OCI-LY7 (cell line): ENCODE data around the gene NLRC3. TPM values are rescaled to one million over a fixed set of nuclear protein-coding genes. Genes with fewer than 3 reads are reported as not detected.

Source experiments
- Bru-seq: library from RNA; stranded (reverse); fragments of 400-500 nt; gene quantifications from one replicate; lab custom pipeline; 2021; lab: Mats Ljungman, UMichigan
- BruChase-seq, 2 experiments: library from RNA; stranded (reverse); fragments of 400-500 nt; gene quantifications; one replicate each; lab custom pipeline; 2021; lab: Mats Ljungman, UMichigan
- BruUV-seq: library from RNA; stranded (reverse); fragments of 400-500 nt; replicated peaks from 2 replicates; lab custom pipeline; 2021; lab: Mats Ljungman, UMichigan
- CTCF ChIA-PET: fragments of 300-600 bp; sonication (Branson Sonifier 250); formaldehyde crosslinking; loops from one replicate; lab custom pipeline; 2022; ENCODE audit warnings: antibody characterized with exemption; ENCODE audit not compliant: unreplicated experiment; lab: Charles Lee
- POLR2A ChIA-PET: fragments of 300-600 bp; sonication (Branson Sonifier 250); formaldehyde crosslinking; loops from one replicate; lab custom pipeline; 2022; ENCODE audit warnings: antibody characterized with exemption; lab: Charles Lee
- DNase-seq: peaks from one replicate; pipeline ENCODE4 v3.0.0-alpha.2; 2015; ENCODE audit warnings: low spot score
- H2AFZ ChIP-seq: fragments of 200-600 bp; sonication (generic), shearing (Covaris generic); 2 replicates; pipeline ENCODE4 v1.6.1; 2014; ENCODE audit warnings: mild to moderate bottlenecking, antibody characterized with exemption, low read length, moderate library complexity
- H3K27ac ChIP-seq: fragments of 200-600 bp; sonication (generic); 2 replicates; pipeline ENCODE4 v1.5.1; 2014; ENCODE audit warnings: mixed run types, low read depth, mild to moderate bottlenecking, moderate library complexity, low read length, inconsistent platforms; ENCODE audit not compliant: poor library complexity, severe bottlenecking
- H3K36me3 ChIP-seq: fragments of 200-600 bp; sonication (generic); 2 replicates; pipeline ENCODE4 v1.6.1; 2014; ENCODE audit warnings: mild to moderate bottlenecking, antibody characterized with exemption, low read length, moderate library complexity, mixed read lengths; ENCODE audit not compliant: insufficient read depth
- H3K4me1 ChIP-seq: fragments of 200-600 bp; sonication (generic); 2 replicates; pipeline ENCODE4 v1.5.1; 2014; ENCODE audit warnings: mild to moderate bottlenecking, low read length; ENCODE audit not compliant: insufficient read depth, poor library complexity, severe bottlenecking
- H3K4me2 ChIP-seq: fragments of 200-600 bp; sonication (generic); 2 replicates; pipeline ENCODE4 v1.6.1; 2014; ENCODE audit warnings: mild to moderate bottlenecking, low read length
- H3K4me3 ChIP-seq: fragments of 200-600 bp; sonication (generic); 2 replicates; pipeline ENCODE4 v1.5.1; 2014; ENCODE audit warnings: mild to moderate bottlenecking, low read depth, low read length; ENCODE audit not compliant: poor library complexity, severe bottlenecking
- H3K79me2 ChIP-seq: fragments of 200-600 bp; sonication (generic); 2 replicates; pipeline ENCODE4 v1.6.1; 2016; ENCODE audit warnings: low read depth, mild to moderate bottlenecking, low read length, moderate library complexity, mixed read lengths; ENCODE audit not compliant: insufficient read depth
- H3K9me2 ChIP-seq: fragments of 200-600 bp; sonication (generic); 2 replicates; pipeline ENCODE4 v1.6.1; 2016; ENCODE audit warnings: mild to moderate bottlenecking, low read length, mixed read lengths; ENCODE audit not compliant: insufficient read depth
- H3K9me3 ChIP-seq: fragments of 200-600 bp; sonication (generic); 2 replicates; pipeline ENCODE4 v1.6.1; 2014; ENCODE audit warnings: mild to moderate bottlenecking, mixed run types, low read length, mixed read lengths
- H4K20me1 ChIP-seq: fragments of 200-600 bp; sonication (generic); 2 replicates; pipeline ENCODE4 v1.6.1; 2014; ENCODE audit warnings: mild to moderate bottlenecking, antibody characterized with exemption, low read length, moderate library complexity, mixed read lengths; ENCODE audit not compliant: insufficient read depth
- EZH2phosphoT487 ChIP-seq: fragments of 200-600 bp; sonication (generic); IDR thresholded peaks from 2 replicates; pipeline ENCODE4 v1.6.1; 2018; ENCODE audit warnings: low read depth, borderline replicate concordance, mild to moderate bottlenecking, mixed run types, antibody characterized with exemption, low read length, moderate library complexity, mixed read lengths
- intact Hi-C: fragments of 100-400 bp; cut with micrococcal nuclease; formaldehyde crosslinking; loops from one replicate; pipeline ENCODE4 v1.10.0; 2022; ENCODE audit not compliant: unreplicated experiment
- long read RNA-seq: library from polyadenylated mRNA; stranded (forward); transcript quantifications from one replicate; pipeline ENCODE4 v2.0.0, GENCODE V29; 2022
- total RNA-seq, 2 experiments: library from RNA; depleted of rRNA in 1 of 2; stranded (reverse); fragments of >200 nt in 1 of 2; shearing (Covaris generic) in 1 of 2; gene quantifications; 2 replicates each; pipeline ENCODE4 v1.2.3, GENCODE V29; 2014 to 2022
- TF ChIP-seq, protein P1 (sequence below): fragments of 200-600 bp; sonication (generic); conservative IDR thresholded peaks from 2 replicates; pipeline ENCODE4 v1.5.1; 2014; ENCODE audit warnings: mild to moderate bottlenecking, antibody characterized with exemption, low read length, moderate library complexity, mixed read lengths

The NLRC3 gene
- 42.7 and 50.6 TPM in 2 replicates for total RNA-seq (2014; rRNA removed; shearing (Covaris generic))
- total RNA-seq (2022): 59.4 and 74.0 TPM in 2 replicates
- Bru-seq, nascent RNA: percentile 80 among the genes with signal in this experiment
- percentile 90 among the genes with signal in this experiment for BruChase-seq, experiment 1, labeled RNA remaining after a 6-hour chase
- BruChase-seq, experiment 2, labeled RNA remaining after a 2-hour chase: percentile 90 among the genes with signal in this experiment
- long read RNA-seq, full-length matches to known transcripts: 39 of 142 reads
- long read RNA-seq, partial matches to known transcripts: 22 of 142 reads
- long read RNA-seq, other reads (novel, unspliced or antisense): 81 of 142 reads

DNA sequence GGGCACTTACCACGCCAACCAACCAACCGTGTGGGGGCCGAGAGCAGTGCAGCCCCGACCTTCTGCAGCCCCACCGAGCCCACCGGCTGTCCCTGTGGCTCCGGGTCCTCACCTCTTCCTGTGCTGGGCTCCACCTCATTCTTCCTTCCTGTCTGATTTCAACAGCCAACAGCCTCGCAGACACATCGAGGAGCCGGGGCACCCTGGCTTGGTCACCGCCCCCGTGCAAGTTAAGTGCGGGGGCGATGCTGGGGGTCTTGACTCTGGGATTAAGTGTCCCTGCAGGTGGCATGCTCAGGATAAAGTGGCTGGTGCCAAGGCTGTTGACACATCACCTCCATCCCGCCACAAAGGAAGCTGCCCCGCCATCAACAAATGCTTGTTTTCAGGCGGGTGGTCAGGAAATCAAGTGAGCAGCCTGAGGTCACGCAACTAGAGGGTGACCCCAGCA, at the start of gene NLRC3:
NLRC3 (minus strand) TSS at position 102 of the 451 bp plus-strand sequence. CDS start 12,367 bp downstream, outside the sequence.
- TF ChIP-seq EZH2phosphoT487: no peak
- TF ChIP-seq, protein P1, sequence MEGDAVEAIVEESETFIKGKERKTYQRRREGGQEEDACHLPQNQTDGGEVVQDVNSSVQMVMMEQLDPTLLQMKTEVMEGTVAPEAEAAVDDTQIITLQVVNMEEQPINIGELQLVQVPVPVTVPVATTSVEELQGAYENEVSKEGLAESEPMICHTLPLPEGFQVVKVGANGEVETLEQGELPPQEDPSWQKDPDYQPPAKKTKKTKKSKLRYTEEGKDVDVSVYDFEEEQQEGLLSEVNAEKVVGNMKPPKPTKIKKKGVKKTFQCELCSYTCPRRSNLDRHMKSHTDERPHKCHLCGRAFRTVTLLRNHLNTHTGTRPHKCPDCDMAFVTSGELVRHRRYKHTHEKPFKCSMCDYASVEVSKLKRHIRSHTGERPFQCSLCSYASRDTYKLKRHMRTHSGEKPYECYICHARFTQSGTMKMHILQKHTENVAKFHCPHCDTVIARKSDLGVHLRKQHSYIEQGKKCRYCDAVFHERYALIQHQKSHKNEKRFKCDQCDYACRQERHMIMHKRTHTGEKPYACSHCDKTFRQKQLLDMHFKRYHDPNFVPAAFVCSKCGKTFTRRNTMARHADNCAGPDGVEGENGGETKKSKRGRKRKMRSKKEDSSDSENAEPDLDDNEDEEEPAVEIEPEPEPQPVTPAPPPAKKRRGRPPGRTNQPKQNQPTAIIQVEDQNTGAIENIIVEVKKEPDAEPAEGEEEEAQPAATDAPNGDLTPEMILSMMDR: no peak
- Histone ChIP-seq H4K20me1 (no peaks in the 10 kb centered on the region), H3K36me3 (peaks cover 51% of the 10 kb centered on the region), H3K9me3 (no peaks in the 10 kb centered on the region), H3K4me1 (peaks cover 69% of the 10 kb centered on the region), H3K79me2 (peaks cover 53% of the 10 kb centered on the region), H3K4me2 (peak within 1 kb of the TSS; percentile 68), H3K9me2 (no peaks in the 10 kb centered on the region), H2AFZ (no peak within 1 kb of the TSS), H3K4me3 (peak within 1 kb of the TSS; percentile 71), H3K27ac (peak within 1 kb of the TSS; percentile 94)
- ChIA-PET POLR2A (interaction anchor here (0.5 to 1.0 kb wide), 3 partner anchors 45 to 443 kb away, joined by 3 to 5 read pairs (median 3); partner anchors contain the start of gene ZNF213), CTCF (no interaction called here)
- BruUV-seq: no TSS peak
- DNase-seq: peak; percentile 73
- intact Hi-C loops: no loop called here

- POLR2A ChIA-PET: interaction anchor here (0.6 to 2.0 kb wide), 10 partner anchors 11 to 507 kb away, joined by 3 to 13 read pairs (median 4); no protein-coding TSS in a partner anchor
- peaks cover 60% of the 10 kb centered on the region for H3K79me2 ChIP-seq
- intact Hi-C loops: loop anchor here (1.0 to 10.0 kb wide), 3 partner anchors 11 to 471 kb away; partner anchors contain the start of gene DNASE1
Measured at GRCh38 chr16:3625911-3626732, 48.9 kb upstream of the NLRC3 start.

More at GRCh38 chr16:3625911-3626732, 48.9 kb upstream of the NLRC3 start:
- no peaks in the 10 kb centered on the region for H4K20me1 ChIP-seq
- H3K4me1 ChIP-seq: peaks cover 79% of the 10 kb centered on the region
- peak overlapping the region; percentile 94 for H3K27ac ChIP-seq
- peak; percentile 79 for DNase-seq
- H3K4me2 ChIP-seq: peak overlapping the region; percentile 96
- H3K4me3 ChIP-seq: peak overlapping the region; percentile 36
- H3K9me3 ChIP-seq: no peaks in the 10 kb centered on the region
- no TSS peak for BruUV-seq
- CTCF ChIA-PET: no interaction called here
- 0 out of 2 replicates have a peak, but pooled peaks cover 3% of the 10 kb centered on the region for H3K36me3 ChIP-seq
- peak overlapping the region; percentile 53; the same call in 1 of the 2 replicates for H2AFZ ChIP-seq
- no peaks in the 10 kb centered on the region for H3K9me2 ChIP-seq
- no peak for TF ChIP-seq EZH2phosphoT487
- TF ChIP-seq, protein P1: peak; percentile 77
